ENCODE data around the gene TIMM17A.

The TIMM17A gene

GRCh38 chr1:202010180-202011015 is 55.1 kb downstream of the TIMM17A start, which contains the start of gene ELF3:
Gene ELF3 (plus strand): TSS chr1:202010587. CDS start chr1:202011137, 550 bp downstream.
- Histone ChIP-seq H3K9ac (ENCODE audit: low read depth, low read length, poor library complexity, severe bottlenecking) (no peak within 1 kb of the TSS), H3K4me1 (ENCODE audit: insufficient read depth, low read length, poor library complexity, severe bottlenecking) (no peaks in the 10 kb centered on the region), H3K9me3 (ENCODE audit: insufficient read depth, low read depth, low read length) (no peaks in the 10 kb centered on the region), H3F3A (ENCODE audit: low read depth) (no peaks in the 10 kb centered on the region), H3K4me3 (ENCODE audit: low read length, poor library complexity, severe bottlenecking) (no peak within 1 kb of the TSS), H4K20me1 (ENCODE audit: insufficient read depth, low read length, poor library complexity, severe bottlenecking) (no peaks in the 10 kb centered on the region), H3K36me3 (ENCODE audit: insufficient read depth, low read length) (peaks cover 1% of the 10 kb centered on the region; the same call in 1 of the 2 replicates), H3K9me2 (replicated peaks; ENCODE audit: low read depth, low read length) (no peaks in the 10 kb centered on the region), H3K79me2 (ENCODE audit: insufficient read depth, low read length) (no peaks in the 10 kb centered on the region), H3K27me3 (ENCODE audit: insufficient read depth, low read length, poor library complexity, severe bottlenecking) (no peaks in the 10 kb centered on the region), H3K4me2 (ENCODE audit: low read depth, low read length, poor library complexity, severe bottlenecking) (no peak within 1 kb of the TSS), H2AFZ (ENCODE audit: low read length) (no peak within 1 kb of the TSS)
- TF ChIP-seq EZH2phosphoT487 (IDR thresholded peaks at IDR 0.05; ENCODE audit: borderline replicate concordance) = no peak

- Histone ChIP-seq H3K4me2 (ENCODE audit: low read depth, low read length, poor library complexity, severe bottlenecking) (no peak overlapping the region), H3K9ac (ENCODE audit: low read depth, low read length, poor library complexity, severe bottlenecking) (no peak overlapping the region), H3K4me1 (ENCODE audit: insufficient read depth, low read length, poor library complexity, severe bottlenecking) (no peaks in the 10 kb centered on the region)
Measured at GRCh38 chr1:202011994-202012393, 56.7 kb downstream of the TIMM17A start.

GRCh38 chr1:202012544-202013478 is 57.5 kb downstream of the TIMM17A start:
- TF ChIP-seq EZH2phosphoT487 (IDR thresholded peaks at IDR 0.05; ENCODE audit: borderline replicate concordance) = no peak
- TF ChIP-seq CTCF (conservative IDR thresholded peaks at IDR 0.05; ENCODE audit: low read length) = no peak
- Histone ChIP-seq H3K9me2 (replicated peaks; ENCODE audit: low read depth, low read length) (no peaks in the 10 kb centered on the region), H3F3A (ENCODE audit: low read depth) (no peaks in the 10 kb centered on the region), H3K36me3 (ENCODE audit: insufficient read depth, low read length) (no peaks in the 10 kb centered on the region), H3K9me3 (ENCODE audit: insufficient read depth, low read depth, low read length) (no peaks in the 10 kb centered on the region), H3K4me3 (ENCODE audit: low read length, poor library complexity, severe bottlenecking) (no peak overlapping the region), H3K9ac (ENCODE audit: low read depth, low read length, poor library complexity, severe bottlenecking) (no peak overlapping the region), H3K4me1 (ENCODE audit: insufficient read depth, low read length, poor library complexity, severe bottlenecking) (no peaks in the 10 kb centered on the region), H3K27me3 (ENCODE audit: insufficient read depth, low read length, poor library complexity, severe bottlenecking) (no peaks in the 10 kb centered on the region), H2AFZ (ENCODE audit: low read length) (no peak overlapping the region), H3K4me2 (ENCODE audit: low read depth, low read length, poor library complexity, severe bottlenecking) (no peak overlapping the region), H4K20me1 (ENCODE audit: insufficient read depth, low read length, poor library complexity, severe bottlenecking) (no peaks in the 10 kb centered on the region), H3K79me2 (ENCODE audit: insufficient read depth, low read length) (no peaks in the 10 kb centered on the region)

More at GRCh38 chr1:202011994-202012393, 56.7 kb downstream of the TIMM17A start:
- Histone ChIP-seq H3K27me3 (ENCODE audit: insufficient read depth, low read length, poor library complexity, severe bottlenecking) (no peaks in the 10 kb centered on the region), H3K9me3 (ENCODE audit: insufficient read depth, low read depth, low read length) (no peaks in the 10 kb centered on the region), H3K79me2 (ENCODE audit: insufficient read depth, low read length) (no peaks in the 10 kb centered on the region), H3K9me2 (replicated peaks; ENCODE audit: low read depth, low read length) (no peaks in the 10 kb centered on the region), H3F3A (ENCODE audit: low read depth) (no peaks in the 10 kb centered on the region), H3K4me3 (ENCODE audit: low read length, poor library complexity, severe bottlenecking) (no peak overlapping the region), H4K20me1 (ENCODE audit: insufficient read depth, low read length, poor library complexity, severe bottlenecking) (no peaks in the 10 kb centered on the region), H2AFZ (ENCODE audit: low read length) (no peak overlapping the region), H3K36me3 (ENCODE audit: insufficient read depth, low read length) (no peaks in the 10 kb centered on the region)
- no peak for TF ChIP-seq CTCF (conservative IDR thresholded peaks at IDR 0.05; ENCODE audit: low read length)
- TF ChIP-seq EZH2phosphoT487 (IDR thresholded peaks at IDR 0.05; ENCODE audit: borderline replicate concordance) = no peak

Data from Loucy (cell line).